Neural cell (in vitro differentiated cells): ENCODE results near the gene NRG2.

Experiments
- CTCF ChIP-seq: fragments of 450-650 bp; IDR thresholded peaks from 2 replicates; pipeline ENCODE4 v1.5.1; 2014; ENCODE audit warnings: antibody characterized with exemption, mild to moderate bottlenecking, moderate library complexity; ENCODE audit not compliant: poor library complexity, severe bottlenecking
- EP300 ChIP-seq: fragments of 450-650 bp; conservative IDR thresholded peaks from 2 replicates; pipeline ENCODE4 v1.6.1; 2014; ENCODE audit warnings: antibody characterized with exemption, mild to moderate bottlenecking, moderate library complexity; ENCODE audit not compliant: poor library complexity, severe bottlenecking
- EZH2 ChIP-seq: fragments of 200-600, 300-800 bp; shearing (Covaris generic), sonication (generic); IDR thresholded peaks from 2 replicates; pipeline ENCODE4 v1.6.1; 2014; ENCODE audit warnings: antibody characterized with exemption, low read length, borderline replicate concordance, mild to moderate bottlenecking; ENCODE audit not compliant: insufficient read depth, poor library complexity, severe bottlenecking
- POLR2AphosphoS5 ChIP-seq: IDR thresholded peaks from 2 replicates; pipeline ENCODE4 v1.6.1; 2012
- TAF1 ChIP-seq: IDR thresholded peaks from 2 replicates; pipeline ENCODE4 v1.6.1; 2012; ENCODE audit warnings: low read depth

GRCh38 chr5:139850423-139851016, 192.6 kb downstream of the NRG2 start:
- TF ChIP-seq CTCF (no peak), POLR2AphosphoS5 (no peak), TAF1 (no peak), EZH2 (no peak), EP300 (no peak)
